Mucosa of stomach (tissue), 1 donor: ENCODE data around the gene SFRP5.

ENCODE experiments used
- H3K27me3 ChIP-seq: one replicate; pipeline ENCODE4 v1.7.0; 2013; ENCODE audit warnings: mild to moderate bottlenecking, low read length; ENCODE audit not compliant: control insufficient read depth, insufficient read depth
- H3K36me3 ChIP-seq: one replicate; pipeline ENCODE4 v1.7.0; 2013; ENCODE audit warnings: low read length; ENCODE audit not compliant: control insufficient read depth, insufficient read depth
- H3K4me1 ChIP-seq: one replicate; pipeline ENCODE4 v1.7.0; 2013; ENCODE audit warnings: mild to moderate bottlenecking, low read length; ENCODE audit not compliant: control insufficient read depth, insufficient read depth
- H3K4me3 ChIP-seq: one replicate; pipeline ENCODE4 v1.7.0; 2013; ENCODE audit warnings: low read length
- H3K9ac ChIP-seq: one replicate; pipeline ENCODE4 v1.7.0; 2013; ENCODE audit warnings: mild to moderate bottlenecking, low read length, moderate library complexity
- H3K9me3 ChIP-seq: one replicate; pipeline ENCODE4 v1.7.0; 2013; ENCODE audit warnings: mild to moderate bottlenecking, low read length, moderate library complexity; ENCODE audit not compliant: control insufficient read depth
- donor health status: Pancreatic carcinoma.

SFRP5 gene

GRCh38 chr10:97800474-97800873, 28.7 kb upstream of the SFRP5 start:
- no peak overlapping the region for H3K9ac ChIP-seq
- H3K4me1 ChIP-seq = no peaks in the 10 kb centered on the region

DNA sequence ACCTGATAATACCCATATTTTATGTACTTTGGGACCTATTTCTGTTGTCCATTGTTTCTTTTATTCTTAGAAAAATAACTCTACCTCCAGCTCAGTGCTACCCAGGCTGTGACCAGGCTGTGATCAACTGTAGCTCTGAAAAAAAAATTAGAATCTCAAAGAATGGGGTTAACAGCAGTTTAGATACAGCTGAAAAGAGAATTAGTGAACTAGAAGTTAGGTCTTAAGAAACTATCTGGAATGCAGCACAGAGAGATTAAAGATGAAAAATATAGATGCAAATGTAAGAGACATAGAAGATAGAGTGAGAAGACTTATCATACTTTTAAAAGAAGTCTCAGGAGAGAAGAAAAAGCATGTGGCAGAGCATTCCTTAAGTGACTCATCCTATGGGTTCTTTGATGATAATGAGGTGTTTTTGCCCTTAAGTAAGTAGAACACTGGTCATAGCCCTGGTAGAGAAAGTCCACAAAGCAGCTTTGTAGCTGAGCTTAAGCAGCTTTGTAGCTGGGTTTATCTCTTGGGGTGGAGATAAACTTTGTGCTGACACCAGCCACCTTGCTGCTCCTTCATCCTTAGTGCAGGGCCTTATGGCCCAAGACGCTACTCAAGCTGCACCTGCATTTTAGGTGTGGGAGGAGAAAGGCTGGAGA, 27.3 kb upstream of the SFRP5 start:
- Histone ChIP-seq H3K27me3 (peaks cover 5% of the 10 kb centered on the region), H3K9me3 (no peaks in the 10 kb centered on the region), H3K9ac (no peak overlapping the region), H3K4me1 (no peaks in the 10 kb centered on the region), H3K4me3 (no peak overlapping the region), H3K36me3 (no peaks in the 10 kb centered on the region)

More at GRCh38 chr10:97800474-97800873, 28.7 kb upstream of the SFRP5 start:
- Histone ChIP-seq H3K27me3 (peaks cover 5% of the 10 kb centered on the region), H3K4me3 (no peak overlapping the region), H3K36me3 (no peaks in the 10 kb centered on the region), H3K9me3 (no peaks in the 10 kb centered on the region)

DNA sequence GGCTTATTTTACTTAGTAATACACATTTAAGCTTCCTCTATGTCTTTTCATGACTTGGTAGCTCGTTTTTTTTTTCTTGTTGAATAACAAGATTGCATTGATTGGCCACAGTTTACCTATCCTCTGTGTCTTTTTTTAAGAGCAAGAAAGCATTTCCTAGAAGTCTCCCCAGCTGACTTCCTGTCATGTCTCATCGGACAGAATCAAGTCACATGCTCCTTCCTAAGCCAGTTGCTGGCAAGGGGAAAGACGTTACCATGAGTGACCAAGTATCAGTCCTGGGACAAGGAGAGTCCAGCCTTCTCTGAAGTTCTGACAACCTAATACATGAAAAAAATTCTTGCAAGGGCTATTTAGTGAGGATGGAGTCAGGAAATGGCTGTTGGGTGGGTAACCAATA, 24.9 kb upstream of the SFRP5 start:
- Histone ChIP-seq H3K4me1 (peaks cover 2% of the 10 kb centered on the region), H3K9ac (no peak overlapping the region), H3K4me3 (no peak overlapping the region), H3K9me3 (no peaks in the 10 kb centered on the region), H3K36me3 (no peaks in the 10 kb centered on the region), H3K27me3 (peaks cover 5% of the 10 kb centered on the region)

GRCh38 chr10:97795886-97796285, 24.1 kb upstream of the SFRP5 start:
- no peak overlapping the region for H3K9ac ChIP-seq
- no peaks in the 10 kb centered on the region for H3K36me3 ChIP-seq
- H3K4me3 ChIP-seq = no peak overlapping the region
- H3K4me1 ChIP-seq = peaks cover 7% of the 10 kb centered on the region
- peaks cover 5% of the 10 kb centered on the region for H3K27me3 ChIP-seq
- H3K9me3 ChIP-seq = no peaks in the 10 kb centered on the region

GRCh38 chr10:97791824-97792721, 20.3 kb upstream of the SFRP5 start:
- Histone ChIP-seq H3K4me3 (no peak overlapping the region), H3K9ac (no peak overlapping the region), H3K4me1 (peaks cover 21% of the 10 kb centered on the region), H3K27me3 (peaks cover 4% of the 10 kb centered on the region), H3K36me3 (no peaks in the 10 kb centered on the region), H3K9me3 (no peaks in the 10 kb centered on the region)

- Histone ChIP-seq H3K4me3 (no peak overlapping the region), H3K9ac (no peak overlapping the region), H3K36me3 (no peaks in the 10 kb centered on the region), H3K27me3 (peaks cover 4% of the 10 kb centered on the region), H3K4me1 (peaks cover 21% of the 10 kb centered on the region), H3K9me3 (no peaks in the 10 kb centered on the region)
Measured at GRCh38 chr10:97789770-97790397, 18.1 kb upstream of the SFRP5 start.

DNA sequence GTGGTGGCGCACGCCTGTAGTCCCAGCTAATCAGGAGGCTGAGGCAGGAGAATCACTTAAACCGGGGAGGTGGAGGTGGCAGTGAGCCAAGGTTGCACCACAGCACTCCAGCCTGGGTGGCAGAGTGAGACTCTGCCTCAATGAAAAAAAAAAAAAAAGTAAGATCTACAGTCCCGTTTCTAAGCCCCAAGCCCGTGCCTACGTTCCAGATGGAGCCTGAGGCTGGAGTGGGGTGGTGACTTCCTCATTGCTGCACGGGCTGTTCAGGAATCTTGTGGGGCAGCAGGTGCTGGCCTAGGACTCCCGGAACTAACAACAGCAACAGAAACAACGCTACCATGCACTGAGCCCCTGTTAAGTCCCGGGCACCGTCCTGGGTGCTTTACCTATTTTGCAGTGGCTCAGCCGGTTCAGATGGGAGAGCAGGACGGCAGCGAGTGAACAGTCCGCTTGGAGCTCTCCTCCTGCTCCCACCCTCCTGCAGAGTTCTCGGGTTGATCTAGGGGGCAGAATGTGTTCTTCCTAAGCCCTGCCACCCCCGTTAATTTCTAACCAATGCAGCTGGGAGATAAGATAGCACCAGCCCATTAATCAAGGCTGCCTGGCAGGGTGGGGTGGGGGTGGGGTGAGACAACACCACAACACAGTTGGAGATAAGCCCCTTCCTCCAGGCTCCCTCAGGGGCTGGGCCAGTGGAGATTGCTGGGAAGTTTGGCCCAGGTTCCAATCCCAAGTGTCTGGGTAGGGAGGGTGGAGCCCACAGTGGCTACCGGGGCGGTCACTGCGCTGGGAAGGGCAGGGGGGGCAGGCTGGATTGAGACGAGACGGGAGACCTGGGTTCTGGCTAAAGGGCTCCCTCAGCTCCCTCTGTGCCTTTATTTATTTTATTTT, 17.0 kb upstream of the SFRP5 start:
- H3K36me3 ChIP-seq = no peaks in the 10 kb centered on the region
- no peak overlapping the region for H3K4me3 ChIP-seq
- peaks cover 4% of the 10 kb centered on the region for H3K27me3 ChIP-seq
- peaks cover 21% of the 10 kb centered on the region for H3K4me1 ChIP-seq
- H3K9me3 ChIP-seq = no peaks in the 10 kb centered on the region
- H3K9ac ChIP-seq = no peak overlapping the region

DNA sequence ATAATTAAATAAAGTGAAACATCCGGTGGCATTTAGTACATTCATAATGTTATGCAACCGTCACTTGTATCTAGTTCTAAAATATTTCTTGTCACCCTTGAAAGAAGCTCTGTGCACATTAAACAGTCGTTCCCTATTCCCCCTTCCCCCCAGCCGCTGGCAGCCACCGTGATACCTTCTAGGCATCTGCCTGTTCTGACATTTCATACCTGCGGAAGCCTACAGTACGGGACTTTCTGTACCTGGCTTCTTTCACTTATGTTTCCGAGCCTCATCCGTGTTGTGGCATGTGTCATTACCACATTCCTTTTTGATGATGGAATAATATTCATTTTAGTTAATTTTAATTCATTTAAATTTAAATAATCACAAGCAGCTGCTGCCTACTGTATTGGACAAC, 13.9 kb upstream of the SFRP5 start:
- H3K36me3 ChIP-seq = no peaks in the 10 kb centered on the region
- no peak overlapping the region for H3K4me3 ChIP-seq
- peaks cover 4% of the 10 kb centered on the region for H3K27me3 ChIP-seq
- H3K9ac ChIP-seq = no peak overlapping the region
- H3K9me3 ChIP-seq = no peaks in the 10 kb centered on the region
- peaks cover 37% of the 10 kb centered on the region for H3K4me1 ChIP-seq

DNA sequence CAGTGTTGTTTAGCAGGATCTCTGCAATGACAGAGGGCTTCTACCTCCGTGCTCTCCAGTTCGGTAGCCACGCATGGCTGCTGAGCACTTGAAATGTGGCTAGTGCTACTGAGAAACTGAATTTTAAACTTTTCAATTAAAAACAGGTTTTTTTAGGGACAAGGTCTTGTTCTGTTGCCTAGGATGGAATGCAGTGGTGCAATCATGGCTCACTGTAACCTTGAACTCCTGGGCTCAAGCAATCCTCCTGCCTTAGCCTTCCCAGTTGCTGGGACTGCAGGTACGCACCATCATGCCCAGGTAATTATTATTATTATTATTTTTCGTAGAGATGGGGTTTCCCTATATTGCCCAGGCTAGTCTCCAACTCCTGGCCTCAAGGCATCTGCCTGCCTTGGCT, 13.4 kb upstream of the SFRP5 start:
- Histone ChIP-seq H3K9ac (no peak overlapping the region), H3K9me3 (no peaks in the 10 kb centered on the region), H3K27me3 (peaks cover 4% of the 10 kb centered on the region), H3K4me1 (peaks cover 37% of the 10 kb centered on the region), H3K36me3 (no peaks in the 10 kb centered on the region), H3K4me3 (no peak overlapping the region)

GRCh38 chr10:97784200-97784810, 12.5 kb upstream of the SFRP5 start:
- Histone ChIP-seq H3K9me3 (no peaks in the 10 kb centered on the region), H3K36me3 (no peaks in the 10 kb centered on the region), H3K27me3 (no peaks in the 10 kb centered on the region), H3K4me3 (no peak overlapping the region), H3K9ac (no peak overlapping the region), H3K4me1 (peaks cover 31% of the 10 kb centered on the region)

GRCh38 chr10:97782455-97783228, 10.8 kb upstream of the SFRP5 start:
- H3K4me1 ChIP-seq = peaks cover 22% of the 10 kb centered on the region
- no peaks in the 10 kb centered on the region for H3K36me3 ChIP-seq
- no peaks in the 10 kb centered on the region for H3K27me3 ChIP-seq
- H3K4me3 ChIP-seq = no peak overlapping the region
- H3K9me3 ChIP-seq = no peaks in the 10 kb centered on the region
- H3K9ac ChIP-seq = no peak overlapping the region
